RWPE1 (cell line): ENCODE data around the gene LRRC27.

ENCODE experiments used
- CTCF ChIA-PET: fragments of 350-600 bp; sonication (Branson Sonifier 250); formaldehyde crosslinking; extraction: SDS; loops from one replicate; lab custom pipeline; 2021; lab: Yijun Ruan, JAX
- POLR2A ChIA-PET: fragments of 400-600 bp; formaldehyde crosslinking; extraction: SDS; loops from one replicate; lab custom pipeline; 2020; ENCODE audit warnings: antibody characterized with exemption; ENCODE audit not compliant: low non-redundant PET; lab: Yijun Ruan, JAX
- DNase-seq: peaks from one replicate; pipeline ENCODE4 v3.0.0; 2012; ENCODE audit warnings: low spot score
- H3K27ac ChIP-seq: fragments of 450-650 bp; 2 replicates; pipeline ENCODE4 v1.5.1; 2017
- CTCF ChIP-seq: fragments of 450-650 bp; conservative IDR thresholded peaks from 2 replicates; pipeline ENCODE4 v1.5.1; 2017; ENCODE audit warnings: low read depth, mild to moderate bottlenecking

The LRRC27 gene

GRCh38 chr10:132331601-132332432, at the start of gene LRRC27:
Gene LRRC27 (plus strand): TSS chr10:132332193. CDS start chr10:132333525, 1,332 bp downstream.
- TF ChIP-seq CTCF, result no peak
- DNase-seq, result peak; percentile 100
- H3K27ac ChIP-seq, result peak within 1 kb of the TSS; percentile 82
- ChIA-PET CTCF (interaction anchor here (0.7 to 0.9 kb wide), 2 partner anchors 92 to 322 kb away, joined by 3 to 5 read pairs; no protein-coding TSS in a partner anchor), POLR2A (interaction anchor here (0.6 kb wide), 1 partner anchor 174 kb away, joined by 3 read pairs; no protein-coding TSS in a partner anchor)

GRCh38 chr10:132282667-132283603, 49.1 kb upstream of the LRRC27 start:
- CTCF ChIA-PET, result interaction anchor here (0.5 kb wide), 1 partner anchor 99 kb away, joined by 4 read pairs; no protein-coding TSS in a partner anchor

GRCh38 chr10:132283604-132284382, 48.2 kb upstream of the LRRC27 start:
- DNase-seq, result no peak
- CTCF ChIA-PET, result no interaction called here
- TF ChIP-seq CTCF, result no peak
- H3K27ac ChIP-seq, result no peak overlapping the region
- POLR2A ChIA-PET, result no interaction called here

More at GRCh38 chr10:132282667-132283603, 49.1 kb upstream of the LRRC27 start:
- no peak for DNase-seq
- POLR2A ChIA-PET, result no interaction called here
- TF ChIP-seq CTCF, result no peak
- H3K27ac ChIP-seq, result no peak overlapping the region

GRCh38 chr10:132289439-132289838, 42.6 kb upstream of the LRRC27 start:
- ChIA-PET POLR2A (no interaction called here), CTCF (no interaction called here)
- no peak for DNase-seq
- no peak overlapping the region for H3K27ac ChIP-seq
- no peak for TF ChIP-seq CTCF

- CTCF ChIA-PET, result interaction anchor here (0.7 kb wide), 1 partner anchor 205 kb away, joined by 3 read pairs; no protein-coding TSS in a partner anchor
These were observed 41.4 kb upstream of the LRRC27 start for GRCh38 chr10:132290631-132291030.

More at GRCh38 chr10:132290631-132291030, 41.4 kb upstream of the LRRC27 start:
- POLR2A ChIA-PET, result no interaction called here
- no peak for DNase-seq
- no peak for TF ChIP-seq CTCF
- no peak overlapping the region for H3K27ac ChIP-seq
